Coronary artery (tissue), 2 donors: ENCODE results near the gene NR1D2.

Experiments used
- DNase-seq: peaks from one replicate; pipeline ENCODE4 v3.0.0-alpha.2; 2017; ENCODE audit warnings: low spot score
- H3K27ac ChIP-seq, 2 donors: fragments of 200-600 bp; sonication (generic); one replicate each; pipeline ENCODE4 v1.5.1; 2016 to 2019
- H3K4me3 ChIP-seq: fragments of 200-600 bp; sonication (generic); 2 replicates; pipeline ENCODE4 v1.5.1; 2016; ENCODE audit warnings: mild to moderate bottlenecking, moderate library complexity
- TF ChIP-seq, protein P1 (sequence below): fragments of 200-600 bp; sonication (generic); IDR thresholded peaks from one replicate; pipeline ENCODE4 v1.5.1; 2019; ENCODE audit warnings: antibody characterized with exemption

NR1D2 gene

DNA sequence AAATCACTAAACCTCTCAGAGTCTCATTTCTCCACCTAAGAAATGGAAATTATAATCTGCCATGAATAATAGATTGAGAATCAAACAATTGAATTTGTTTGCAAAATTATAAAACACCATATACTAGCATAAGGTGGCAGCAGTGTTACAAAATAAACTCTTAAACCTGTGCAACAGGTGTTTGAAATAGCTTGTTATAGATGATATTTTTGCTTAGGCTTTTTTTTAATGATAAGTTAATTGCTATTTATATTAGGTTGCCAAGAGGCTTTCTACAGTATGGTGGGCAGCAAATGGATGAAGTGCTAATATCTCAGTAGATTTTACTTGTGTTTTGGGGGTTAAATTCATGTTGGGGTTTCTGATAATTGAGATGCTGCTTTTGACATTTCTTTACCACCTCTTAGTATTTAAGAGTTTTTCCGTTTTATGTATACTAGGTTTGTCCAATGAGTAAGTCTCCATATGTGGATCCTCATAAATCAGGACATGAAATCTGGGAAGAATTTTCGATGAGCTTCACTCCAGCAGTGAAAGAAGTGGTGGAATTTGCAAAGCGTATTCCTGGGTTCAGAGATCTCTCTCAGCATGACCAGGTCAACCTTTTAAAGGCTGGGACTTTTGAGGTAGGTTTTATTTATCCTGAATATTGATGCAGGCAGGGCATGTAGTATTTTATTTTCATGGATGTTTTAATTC, 19.6 kb downstream of the NR1D2 start:
- Histone ChIP-seq H3K27ac (no peak overlapping the region), H3K4me3 (no peak overlapping the region)
- TF ChIP-seq, protein P1, sequence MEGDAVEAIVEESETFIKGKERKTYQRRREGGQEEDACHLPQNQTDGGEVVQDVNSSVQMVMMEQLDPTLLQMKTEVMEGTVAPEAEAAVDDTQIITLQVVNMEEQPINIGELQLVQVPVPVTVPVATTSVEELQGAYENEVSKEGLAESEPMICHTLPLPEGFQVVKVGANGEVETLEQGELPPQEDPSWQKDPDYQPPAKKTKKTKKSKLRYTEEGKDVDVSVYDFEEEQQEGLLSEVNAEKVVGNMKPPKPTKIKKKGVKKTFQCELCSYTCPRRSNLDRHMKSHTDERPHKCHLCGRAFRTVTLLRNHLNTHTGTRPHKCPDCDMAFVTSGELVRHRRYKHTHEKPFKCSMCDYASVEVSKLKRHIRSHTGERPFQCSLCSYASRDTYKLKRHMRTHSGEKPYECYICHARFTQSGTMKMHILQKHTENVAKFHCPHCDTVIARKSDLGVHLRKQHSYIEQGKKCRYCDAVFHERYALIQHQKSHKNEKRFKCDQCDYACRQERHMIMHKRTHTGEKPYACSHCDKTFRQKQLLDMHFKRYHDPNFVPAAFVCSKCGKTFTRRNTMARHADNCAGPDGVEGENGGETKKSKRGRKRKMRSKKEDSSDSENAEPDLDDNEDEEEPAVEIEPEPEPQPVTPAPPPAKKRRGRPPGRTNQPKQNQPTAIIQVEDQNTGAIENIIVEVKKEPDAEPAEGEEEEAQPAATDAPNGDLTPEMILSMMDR, result no peak
- DNase-seq, result no peak

DNA sequence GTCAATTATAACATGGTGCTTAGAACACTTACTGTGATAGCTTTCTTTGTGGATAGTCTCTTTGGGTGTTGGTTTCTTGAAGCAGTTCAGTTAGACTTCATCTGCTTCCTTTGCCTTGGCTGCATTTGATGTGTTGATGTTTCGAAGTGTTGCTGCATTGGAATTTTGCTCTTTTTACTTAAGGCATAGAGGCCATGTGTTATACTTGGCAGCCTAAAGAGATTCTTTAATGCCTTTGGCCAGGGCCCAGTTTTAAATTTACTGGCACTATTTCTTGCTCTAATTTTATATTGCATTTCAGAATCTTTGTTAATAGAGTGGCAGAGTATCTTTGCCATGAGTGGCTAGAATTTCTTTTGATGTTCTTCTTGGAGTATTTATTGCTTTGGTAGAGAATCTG, 21.2 kb downstream of the NR1D2 start:
- TF ChIP-seq, protein P1, result no peak
- no peak for DNase-seq
- no peak overlapping the region for H3K4me3 ChIP-seq
- peak overlapping the region in 1 of 2 donors; percentile 23 for H3K27ac ChIP-seq

DNA sequence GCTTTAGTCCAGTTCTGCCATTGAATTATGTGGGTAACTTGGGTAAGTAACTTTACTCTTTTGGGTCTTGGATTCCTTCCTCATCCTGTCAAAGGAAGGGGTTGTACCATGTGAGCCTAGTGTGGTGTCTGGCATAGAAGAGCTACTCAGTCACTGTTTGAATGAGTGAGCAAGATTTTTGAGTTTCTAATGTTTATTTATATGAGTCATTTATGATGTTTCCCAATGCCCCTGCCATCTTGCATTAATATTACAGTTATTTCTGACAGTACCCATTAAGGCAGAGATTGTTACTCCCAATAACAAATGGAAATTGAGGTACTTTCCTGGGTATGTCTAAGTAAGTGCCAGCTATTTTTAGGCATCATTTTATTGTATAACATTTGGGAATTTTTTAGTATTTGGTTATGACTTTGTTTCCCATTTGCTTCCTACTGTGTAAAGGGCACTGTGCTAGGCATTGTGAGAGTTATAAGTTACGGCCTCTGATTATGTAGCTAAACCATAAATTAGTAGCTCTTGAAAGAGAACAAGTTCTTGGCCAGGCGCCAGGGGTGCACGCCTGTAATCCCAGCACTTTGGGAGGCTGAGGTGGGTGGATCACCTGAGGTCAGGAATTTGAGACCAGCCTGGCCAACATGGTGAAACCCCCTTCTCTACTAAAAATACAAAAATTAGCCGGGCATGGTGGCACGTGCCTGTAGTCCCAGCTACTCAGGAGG, 23.5 kb downstream of the NR1D2 start:
- H3K4me3 ChIP-seq, result no peak overlapping the region
- TF ChIP-seq, protein P1, result no peak
- no peak for DNase-seq
- peak overlapping the region in 1 of 2 donors; percentile 4 for H3K27ac ChIP-seq

DNA sequence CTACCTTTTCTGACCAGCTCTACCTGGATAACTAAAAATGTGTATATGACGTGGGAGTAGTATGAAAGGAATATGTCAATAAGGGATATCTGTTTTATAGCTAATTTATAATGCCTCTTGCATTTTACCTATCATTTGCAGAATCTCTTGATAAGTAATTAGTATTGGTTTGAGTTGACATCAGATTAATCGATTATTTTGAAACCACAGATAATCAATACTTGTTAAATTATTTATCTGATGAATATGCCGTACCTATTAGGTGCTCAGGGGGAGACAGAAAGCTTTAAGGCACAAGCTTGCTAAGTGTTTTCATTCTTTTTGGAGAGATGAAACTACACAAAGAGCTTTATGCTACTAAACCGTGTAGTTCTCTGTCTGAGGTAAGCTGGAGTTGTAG, 24.3 kb downstream of the NR1D2 start:
- Histone ChIP-seq H3K27ac (no peak overlapping the region), H3K4me3 (no peak overlapping the region)
- DNase-seq, result no peak
- TF ChIP-seq, protein P1, result no peak

DNA sequence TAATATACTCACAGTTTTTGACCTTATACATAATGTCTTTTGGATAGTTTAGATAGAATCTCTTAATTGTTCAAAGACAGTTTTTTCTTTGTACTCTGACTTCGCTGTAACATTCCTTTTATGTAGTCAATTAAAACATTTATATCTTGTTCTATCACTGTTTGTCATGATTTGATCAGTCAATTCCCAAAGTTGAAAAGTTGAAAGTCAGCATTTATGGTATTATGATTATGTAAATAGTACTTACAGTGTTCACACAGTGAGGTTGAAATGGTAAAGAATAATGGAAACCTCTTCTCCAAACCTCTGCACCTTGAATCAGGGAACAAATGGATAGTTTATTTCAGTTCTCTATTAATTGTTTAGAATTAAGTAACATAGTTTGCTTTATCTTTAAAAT, 26.6 kb downstream of the NR1D2 start:
- no peak for DNase-seq
- no peak overlapping the region for H3K27ac ChIP-seq
- TF ChIP-seq, protein P1, result no peak
- H3K4me3 ChIP-seq, result no peak overlapping the region

DNA sequence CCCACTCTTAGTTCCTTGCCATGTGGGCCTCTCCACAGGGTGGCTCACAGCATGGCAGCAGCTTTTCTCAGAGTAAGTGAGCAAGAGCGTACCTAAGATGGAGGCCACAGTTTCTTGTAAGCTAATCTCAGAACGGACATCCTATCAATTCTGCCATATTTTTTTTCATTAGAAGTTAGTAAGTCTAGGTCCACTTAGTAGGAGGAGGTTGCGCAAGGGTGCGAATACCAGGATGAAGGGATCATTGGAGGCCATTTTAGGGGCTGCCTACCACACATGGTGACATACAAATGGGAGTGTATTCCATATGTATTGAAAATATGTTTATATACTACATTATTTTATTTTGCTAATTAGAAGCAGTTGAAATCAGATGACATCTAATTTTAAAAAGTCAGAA, 31.5 kb downstream of the NR1D2 start:
- DNase-seq, result no peak
- no peak overlapping the region for H3K27ac ChIP-seq
- H3K4me3 ChIP-seq, result no peak overlapping the region
- TF ChIP-seq, protein P1, result no peak

DNA sequence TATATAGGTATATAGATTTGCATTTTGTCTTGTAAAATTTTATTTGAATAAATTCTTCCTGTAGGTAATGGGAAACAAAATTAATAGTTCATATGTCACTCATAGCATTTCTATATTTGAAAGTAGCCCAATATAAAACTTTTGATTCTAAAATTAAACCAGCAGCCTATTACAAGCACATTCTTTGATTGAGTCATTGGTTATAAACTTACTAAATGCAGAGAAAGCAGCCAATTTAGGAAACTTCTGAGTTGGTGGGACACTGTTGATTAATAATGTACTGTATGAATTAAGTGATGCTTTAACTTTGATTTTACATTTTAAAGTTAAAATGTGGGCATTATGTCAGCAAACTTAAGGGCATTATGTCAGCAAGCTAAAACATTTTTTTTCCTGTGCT, 34.5 kb downstream of the NR1D2 start:
- TF ChIP-seq, protein P1, result no peak
- DNase-seq, result no peak
- H3K27ac ChIP-seq, result peak overlapping the region; percentile 28 to 31
- H3K4me3 ChIP-seq, result no peak overlapping the region
